ENCODE measurements around the gene SLC44A3. TPM values are rescaled to one million over a fixed set of nuclear protein-coding genes. Genes with fewer than 3 reads are reported as not detected.
A peak's percentile ranks its signal among the peaks of the same experiment; 100 is the strongest.

Gene SLC44A3
- total and polyA plus RNA-seq, 9 of the 15 experiments (the other 6 are each of a cell fraction or from before 2014, with no cell fraction given) = not detected

DNA sequence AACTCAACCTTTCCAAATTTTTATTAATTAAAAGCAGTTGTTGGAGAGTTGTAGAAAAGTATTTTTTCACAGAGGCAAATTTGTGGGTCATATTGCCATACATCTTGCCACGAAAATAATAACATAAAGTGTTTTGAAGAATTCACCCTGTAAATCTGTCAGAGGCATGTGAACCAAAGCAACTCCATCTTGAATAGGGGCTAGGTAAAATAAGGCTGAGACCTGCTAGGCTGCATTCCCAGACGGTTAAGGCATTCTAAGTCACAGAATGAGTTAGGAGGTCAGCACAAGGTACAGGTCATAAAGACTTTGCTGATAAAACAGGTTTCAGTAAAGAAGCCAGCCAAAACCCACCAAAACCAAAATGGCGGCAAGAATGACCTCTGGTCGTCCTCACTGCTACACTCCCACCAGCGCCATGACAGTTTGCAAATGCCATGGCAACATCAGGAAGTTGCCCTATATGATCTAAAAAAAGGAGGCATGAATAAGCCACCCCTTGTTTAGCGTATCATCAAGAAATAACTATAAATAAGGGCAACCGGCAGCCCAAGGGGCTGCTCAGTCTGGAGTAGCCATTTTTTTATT lies 111.2 kb downstream of the SLC44A3 start (continued):
- TF ChIP-seq, protein P1, sequence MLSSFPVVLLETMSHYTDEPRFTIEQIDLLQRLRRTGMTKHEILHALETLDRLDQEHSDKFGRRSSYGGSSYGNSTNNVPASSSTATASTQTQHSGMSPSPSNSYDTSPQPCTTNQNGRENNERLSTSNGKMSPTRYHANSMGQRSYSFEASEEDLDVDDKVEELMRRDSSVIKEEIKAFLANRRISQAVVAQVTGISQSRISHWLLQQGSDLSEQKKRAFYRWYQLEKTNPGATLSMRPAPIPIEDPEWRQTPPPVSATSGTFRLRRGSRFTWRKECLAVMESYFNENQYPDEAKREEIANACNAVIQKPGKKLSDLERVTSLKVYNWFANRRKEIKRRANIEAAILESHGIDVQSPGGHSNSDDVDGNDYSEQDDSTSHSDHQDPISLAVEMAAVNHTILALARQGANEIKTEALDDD (IDR thresholded peaks at IDR 0.05) = no peak
- TF ChIP-seq ESRRA (IDR thresholded peaks at IDR 0.05; ENCODE audit: borderline replicate concordance, low read depth) (peak; percentile 50; the same call in 1 of the 2 replicates), DMBX1 (CRISPR knock-in tag; IDR thresholded peaks at IDR 0.05; ENCODE audit: borderline replicate concordance) (peak; percentile 69; the same call in 1 of the 2 replicates), ATF3 (IDR thresholded peaks at IDR 0.05) (no peak), ATF3 (CRISPR knock-in tag; conservative IDR thresholded peaks at IDR 0.05) (no peak), ZNF584 (CRISPR knock-in tag; IDR thresholded peaks at IDR 0.05; ENCODE audit: low read depth) (peak; percentile 63; the same call in 1 of the 2 replicates), SMAD3 (CRISPR knock-in tag; conservative IDR thresholded peaks at IDR 0.05) (no peak), ARID3B (CRISPR knock-in tag; IDR thresholded peaks at IDR 0.05; ENCODE audit: borderline replicate concordance) (no peak), ZNF175 (CRISPR knock-in tag; IDR thresholded peaks at IDR 0.05; ENCODE audit: low read depth) (peak; percentile 81), NR2F6 (CRISPR knock-in tag; IDR thresholded peaks at IDR 0.05) (no peak), SRSF7 (optimal IDR thresholded peaks at IDR 0.05; ENCODE audit: low read depth, low read length) (no peak), MIER1 (IDR thresholded peaks at IDR 0.05; ENCODE audit: low read depth) (no peak), FOXM1 (IDR thresholded peaks at IDR 0.05; ENCODE audit: low read depth) (no peak), FOXM1 (CRISPR knock-in tag; IDR thresholded peaks at IDR 0.05; ENCODE audit: low read depth) (no peak), HDGF (IDR thresholded peaks at IDR 0.05) (no peak)
- TF ChIP-seq, protein P2, sequence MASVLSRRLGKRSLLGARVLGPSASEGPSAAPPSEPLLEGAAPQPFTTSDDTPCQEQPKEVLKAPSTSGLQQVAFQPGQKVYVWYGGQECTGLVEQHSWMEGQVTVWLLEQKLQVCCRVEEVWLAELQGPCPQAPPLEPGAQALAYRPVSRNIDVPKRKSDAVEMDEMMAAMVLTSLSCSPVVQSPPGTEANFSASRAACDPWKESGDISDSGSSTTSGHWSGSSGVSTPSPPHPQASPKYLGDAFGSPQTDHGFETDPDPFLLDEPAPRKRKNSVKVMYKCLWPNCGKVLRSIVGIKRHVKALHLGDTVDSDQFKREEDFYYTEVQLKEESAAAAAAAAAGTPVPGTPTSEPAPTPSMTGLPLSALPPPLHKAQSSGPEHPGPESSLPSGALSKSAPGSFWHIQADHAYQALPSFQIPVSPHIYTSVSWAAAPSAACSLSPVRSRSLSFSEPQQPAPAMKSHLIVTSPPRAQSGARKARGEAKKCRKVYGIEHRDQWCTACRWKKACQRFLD (CRISPR knock-in tag; IDR thresholded peaks at IDR 0.05) = peak; percentile 63; the same call in 1 of the 2 replicates
- TF ChIP-seq, protein P3, sequence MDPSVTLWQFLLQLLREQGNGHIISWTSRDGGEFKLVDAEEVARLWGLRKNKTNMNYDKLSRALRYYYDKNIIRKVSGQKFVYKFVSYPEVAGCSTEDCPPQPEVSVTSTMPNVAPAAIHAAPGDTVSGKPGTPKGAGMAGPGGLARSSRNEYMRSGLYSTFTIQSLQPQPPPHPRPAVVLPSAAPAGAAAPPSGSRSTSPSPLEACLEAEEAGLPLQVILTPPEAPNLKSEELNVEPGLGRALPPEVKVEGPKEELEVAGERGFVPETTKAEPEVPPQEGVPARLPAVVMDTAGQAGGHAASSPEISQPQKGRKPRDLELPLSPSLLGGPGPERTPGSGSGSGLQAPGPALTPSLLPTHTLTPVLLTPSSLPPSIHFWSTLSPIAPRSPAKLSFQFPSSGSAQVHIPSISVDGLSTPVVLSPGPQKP (CRISPR knock-in tag; IDR thresholded peaks at IDR 0.05) = no peak
- TF ChIP-seq, protein P4, sequence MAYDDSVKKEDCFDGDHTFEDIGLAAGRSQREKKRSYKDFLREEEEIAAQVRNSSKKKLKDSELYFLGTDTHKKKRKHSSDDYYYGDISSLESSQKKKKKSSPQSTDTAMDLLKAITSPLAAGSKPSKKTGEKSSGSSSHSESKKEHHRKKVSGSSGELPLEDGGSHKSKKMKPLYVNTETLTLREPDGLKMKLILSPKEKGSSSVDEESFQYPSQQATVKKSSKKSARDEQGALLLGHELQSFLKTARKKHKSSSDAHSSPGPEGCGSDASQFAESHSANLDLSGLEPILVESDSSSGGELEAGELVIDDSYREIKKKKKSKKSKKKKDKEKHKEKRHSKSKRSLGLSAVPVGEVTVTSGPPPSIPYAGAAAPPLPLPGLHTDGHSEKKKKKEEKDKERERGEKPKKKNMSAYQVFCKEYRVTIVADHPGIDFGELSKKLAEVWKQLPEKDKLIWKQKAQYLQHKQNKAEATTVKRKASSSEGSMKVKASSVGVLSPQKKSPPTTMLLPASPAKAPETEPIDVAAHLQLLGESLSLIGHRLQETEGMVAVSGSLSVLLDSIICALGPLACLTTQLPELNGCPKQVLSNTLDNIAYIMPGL (CRISPR knock-in tag; IDR thresholded peaks at IDR 0.05) = no peak

Data from K562 (cell line).